Breast epithelium (tissue), 3 donors: ENCODE results near the gene CLN6.

ENCODE experiments used
- CTCF ChIP-seq, 3 donors: fragments of 450-650 bp; IDR thresholded peaks; one replicate each; pipeline ENCODE4 v1.5.1; 2016 to 2017; ENCODE audit warnings: antibody characterized with exemption in 3 of 3, mild to moderate bottlenecking in 3 of 3, moderate library complexity in 3 of 3
- POLR2AphosphoS5 ChIP-seq, 3 donors: sonication (generic); formaldehyde crosslinking; IDR thresholded peaks; one replicate each; pipeline ENCODE4 v1.6.1; 2017; ENCODE audit warnings: antibody characterized with exemption in 3 of 3

DNA sequence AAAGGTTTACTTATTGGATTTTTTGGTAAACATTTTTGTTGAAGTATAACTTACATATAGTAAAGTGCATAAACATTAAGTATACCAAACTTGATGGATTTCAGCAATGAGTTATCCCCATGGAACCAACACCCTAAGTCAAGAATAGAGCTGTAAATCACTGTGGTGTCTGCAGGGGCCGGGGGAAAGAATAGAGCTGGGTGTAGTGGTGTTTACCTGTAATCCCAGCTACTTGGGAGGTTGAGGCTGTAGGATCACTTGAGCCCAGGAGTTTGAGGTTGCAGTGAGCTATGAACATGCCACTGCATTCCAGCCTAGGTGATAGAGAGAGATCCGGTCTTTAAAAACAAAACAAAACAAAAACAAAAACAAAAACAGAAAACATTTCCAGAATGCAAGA lies 34.8 kb upstream of the CLN6 start:
- TF ChIP-seq CTCF (IDR thresholded peaks at IDR 0.05) (no peak), POLR2AphosphoS5 (IDR thresholded peaks at IDR 0.05) (no peak)
